Vagina (tissue), 2 donors: ENCODE results near the gene PHKG2. TPM values are rescaled to one million over a fixed set of nuclear protein-coding genes. Genes with fewer than 3 reads are reported as not detected.

Experiments
- DNase-seq, 2 donors: peaks; one replicate each; pipeline ENCODE4 v3.0.0-alpha.2; 2017; ENCODE audit errors: extremely low spot score in 2 of 2
- H3K27ac ChIP-seq: fragments of 200-600 bp; sonication (generic); one replicate; pipeline ENCODE4 v1.5.1; 2019
- H3K27me3 ChIP-seq: fragments of 200-600 bp; sonication (generic); one replicate; pipeline ENCODE4 v1.5.1; 2019
- H3K36me3 ChIP-seq, 2 donors: fragments of 200-600 bp; sonication (generic); one replicate each; pipeline ENCODE4 v1.5.1; 2017 to 2019
- H3K4me1 ChIP-seq: fragments of 200-600 bp; sonication (generic); one replicate; pipeline ENCODE4 v1.5.1; 2019
- H3K4me3 ChIP-seq, 2 donors: fragments of 200-600 bp; sonication (generic); 1 replicate in 1 of 2; 2 replicates in 1 of 2; pipeline ENCODE4 v1.5.1; 2016 to 2019
- H3K9me3 ChIP-seq: fragments of 200-600 bp; sonication (generic); one replicate; pipeline ENCODE4 v1.5.1; 2019
- CTCF ChIP-seq, 3 experiments: fragments of 450-650 bp in 2 of 3; fragments of 200-600 bp in 1 of 3; sonication (generic) in 1 of 3; IDR thresholded peaks; one replicate each; pipeline ENCODE4 v1.5.1; 2017 to 2019; ENCODE audit warnings: antibody characterized with exemption in 3 of 3, mild to moderate bottlenecking in 2 of 3, moderate library complexity in 2 of 3
- POLR2A ChIP-seq, 2 donors: fragments of 450-650 bp; IDR thresholded peaks; one replicate each; pipeline ENCODE4 v1.6.1; 2017; ENCODE audit warnings: antibody characterized with exemption in 2 of 2, mild to moderate bottlenecking in 2 of 2, moderate library complexity in 2 of 2
- POLR2AphosphoS5 ChIP-seq, 2 donors: sonication (generic); formaldehyde crosslinking; IDR thresholded peaks; one replicate each; pipeline ENCODE4 v1.9.0; 2017; ENCODE audit warnings: antibody characterized with exemption in 2 of 2, mild to moderate bottlenecking in 2 of 2, low read depth in 1 of 2; ENCODE audit not compliant: insufficient read depth in 1 of 2
- intact Hi-C: fragments of 100-400 bp; cut with DNase I; formaldehyde crosslinking; loops from one replicate; pipeline ENCODE4 v1.15.1; 2023
- total RNA-seq: library from RNA; depleted of rRNA; stranded (reverse); fragments of >200 nt; gene quantifications from one replicate; pipeline ENCODE4 v1.2.3, GENCODE V29; 2016

Gene PHKG2
- total RNA-seq, 1 donor from 2014 or later: 32.9 TPM

GRCh38 chr16:30782486-30783279 lies 34.5 kb downstream of the PHKG2 start:
- no peak for TF ChIP-seq CTCF (IDR thresholded peaks at IDR 0.05)
- no peak for TF ChIP-seq POLR2AphosphoS5 (IDR thresholded peaks at IDR 0.05; ENCODE audit: insufficient read depth in 1 of 2, low read depth in 1 of 2)
- no peak for TF ChIP-seq POLR2A (IDR thresholded peaks at IDR 0.05)
- H3K4me3 ChIP-seq: no peak overlapping the region
- H3K27ac ChIP-seq: no peak overlapping the region
- H3K4me1 ChIP-seq: peaks cover 31% of the 10 kb centered on the region
- H3K27me3 ChIP-seq: no peaks in the 10 kb centered on the region
- H3K36me3 ChIP-seq: peaks cover 0 to 27% of the 10 kb centered on the region in 2 donors
- DNase-seq: no peak
- intact Hi-C loops: no loop called here
- no peaks in the 10 kb centered on the region for H3K9me3 ChIP-seq

GRCh38 chr16:30783280-30784109 lies 35.3 kb downstream of the PHKG2 start:
- no peak for TF ChIP-seq POLR2AphosphoS5 (IDR thresholded peaks at IDR 0.05; ENCODE audit: insufficient read depth in 1 of 2, low read depth in 1 of 2)
- no peak for TF ChIP-seq CTCF (IDR thresholded peaks at IDR 0.05)
- TF ChIP-seq POLR2A (IDR thresholded peaks at IDR 0.05): no peak
- Histone ChIP-seq H3K9me3 (no peaks in the 10 kb centered on the region), H3K27ac (no peak overlapping the region), H3K4me1 (peaks cover 29% of the 10 kb centered on the region), H3K36me3 (peaks cover 0 to 27% of the 10 kb centered on the region in 2 donors), H3K27me3 (no peaks in the 10 kb centered on the region), H3K4me3 (no peak overlapping the region)
- intact Hi-C loops: no loop called here
- no peak for DNase-seq

- intact Hi-C loops: no loop called here
- DNase-seq: no peak
Observed at GRCh38 chr16:30784215-30784614, 36.0 kb downstream of the PHKG2 start.

GRCh38 chr16:30785126-30786106 lies 37.2 kb downstream of the PHKG2 start:
- peak overlapping the region; percentile 85 for H3K27ac ChIP-seq
- H3K36me3 ChIP-seq: peaks cover 0 to 27% of the 10 kb centered on the region in 2 donors
- peak overlapping the region; percentile 66 to 94 for H3K4me3 ChIP-seq
- DNase-seq: no peak
- no peaks in the 10 kb centered on the region for H3K27me3 ChIP-seq
- no peaks in the 10 kb centered on the region for H3K9me3 ChIP-seq
- no peak for TF ChIP-seq POLR2AphosphoS5 (IDR thresholded peaks at IDR 0.05; ENCODE audit: insufficient read depth in 1 of 2, low read depth in 1 of 2)
- TF ChIP-seq POLR2A (IDR thresholded peaks at IDR 0.05): no peak
- no peak for TF ChIP-seq CTCF (IDR thresholded peaks at IDR 0.05)
- peaks cover 29% of the 10 kb centered on the region for H3K4me1 ChIP-seq
- intact Hi-C loops: no loop called here

More at GRCh38 chr16:30784215-30784614, 36.0 kb downstream of the PHKG2 start:
- H3K4me1 ChIP-seq: peaks cover 29% of the 10 kb centered on the region
- H3K4me3 ChIP-seq: no peak overlapping the region
- no peaks in the 10 kb centered on the region for H3K9me3 ChIP-seq
- TF ChIP-seq CTCF (IDR thresholded peaks at IDR 0.05) (no peak), POLR2A (IDR thresholded peaks at IDR 0.05) (no peak), POLR2AphosphoS5 (IDR thresholded peaks at IDR 0.05; ENCODE audit: insufficient read depth in 1 of 2, low read depth in 1 of 2) (no peak)
- H3K27ac ChIP-seq: no peak overlapping the region
- H3K27me3 ChIP-seq: no peaks in the 10 kb centered on the region
- H3K36me3 ChIP-seq: peaks cover 0 to 27% of the 10 kb centered on the region in 2 donors
